GM12878 (cell line): ENCODE data around the gene KIAA1217.

Experiments
- GABPA ChIP-seq: IDR thresholded peaks from 2 replicates; pipeline ENCODE4 v1.6.1; 2014; ENCODE audit warnings: antibody characterized with exemption, low read depth, mild to moderate bottlenecking, inconsistent platforms
- HDGF ChIP-seq: fragments of 450-650 bp; IDR thresholded peaks from 2 replicates; pipeline ENCODE4 v1.6.1; 2016; ENCODE audit warnings: antibody characterized with exemption
- NFYB ChIP-seq: IDR thresholded peaks from 2 replicates; pipeline ENCODE4 v1.6.1; 2011; ENCODE audit warnings: low read depth, mild to moderate bottlenecking, low read length, improper control_type of control experiment, moderate library complexity; ENCODE audit not compliant: insufficient read depth
- POLR2AphosphoS5 ChIP-seq: IDR thresholded peaks from 2 replicates; pipeline ENCODE4 v1.6.1; 2011; ENCODE audit warnings: mild to moderate bottlenecking, low read length, inconsistent platforms
- TF ChIP-seq, protein P1 (sequence below), 3 experiments: IDR thresholded peaks in 2 of 3; conservative IDR thresholded peaks in 1 of 3; 2 replicates each; pipeline ENCODE4 v1.5.1; 2011; ENCODE audit warnings: low read depth in 3 of 3, low read length in 3 of 3, mild to moderate bottlenecking in 3 of 3, control low read depth in 2 of 3, moderate library complexity in 2 of 3, inconsistent platforms in 1 of 3, mixed read lengths in 1 of 3; ENCODE audit not compliant: control insufficient read depth in 2 of 3, insufficient read depth in 1 of 3; ENCODE audit errors: extremely low read depth in 1 of 3
- TF ChIP-seq, protein P2 (sequence below): IDR thresholded peaks from 2 replicates; pipeline ENCODE4 v1.6.1; 2012; ENCODE audit warnings: low read length, inconsistent platforms
- TF ChIP-seq, protein P3 (sequence below): IDR thresholded peaks from 2 replicates; pipeline ENCODE4 v1.6.1; 2012; ENCODE audit warnings: low read depth, low read length, improper control_type of control experiment

DNA sequence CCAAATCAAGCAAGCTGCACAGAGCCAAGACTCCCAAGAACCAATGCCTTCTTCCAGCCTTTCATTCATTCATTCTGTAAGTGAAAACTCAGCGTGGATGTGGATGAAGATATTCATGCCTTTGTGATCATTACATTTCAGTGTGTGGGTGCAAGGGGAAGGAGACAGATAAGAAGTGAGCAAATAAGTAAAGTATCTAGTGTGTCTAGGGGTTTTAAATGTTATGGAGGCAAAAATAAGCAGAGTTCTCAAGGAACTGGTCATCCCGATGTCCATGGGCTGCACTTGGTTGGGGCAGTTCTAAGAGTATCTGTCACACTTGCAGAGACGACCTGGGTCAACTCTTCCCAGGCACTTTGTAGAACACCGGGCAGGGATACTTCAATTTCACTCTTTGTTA is 149.1 kb downstream of the KIAA1217 start:
- no peak for TF ChIP-seq NFYB
- TF ChIP-seq GABPA = no peak
- TF ChIP-seq, protein P1, sequence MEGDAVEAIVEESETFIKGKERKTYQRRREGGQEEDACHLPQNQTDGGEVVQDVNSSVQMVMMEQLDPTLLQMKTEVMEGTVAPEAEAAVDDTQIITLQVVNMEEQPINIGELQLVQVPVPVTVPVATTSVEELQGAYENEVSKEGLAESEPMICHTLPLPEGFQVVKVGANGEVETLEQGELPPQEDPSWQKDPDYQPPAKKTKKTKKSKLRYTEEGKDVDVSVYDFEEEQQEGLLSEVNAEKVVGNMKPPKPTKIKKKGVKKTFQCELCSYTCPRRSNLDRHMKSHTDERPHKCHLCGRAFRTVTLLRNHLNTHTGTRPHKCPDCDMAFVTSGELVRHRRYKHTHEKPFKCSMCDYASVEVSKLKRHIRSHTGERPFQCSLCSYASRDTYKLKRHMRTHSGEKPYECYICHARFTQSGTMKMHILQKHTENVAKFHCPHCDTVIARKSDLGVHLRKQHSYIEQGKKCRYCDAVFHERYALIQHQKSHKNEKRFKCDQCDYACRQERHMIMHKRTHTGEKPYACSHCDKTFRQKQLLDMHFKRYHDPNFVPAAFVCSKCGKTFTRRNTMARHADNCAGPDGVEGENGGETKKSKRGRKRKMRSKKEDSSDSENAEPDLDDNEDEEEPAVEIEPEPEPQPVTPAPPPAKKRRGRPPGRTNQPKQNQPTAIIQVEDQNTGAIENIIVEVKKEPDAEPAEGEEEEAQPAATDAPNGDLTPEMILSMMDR (IDR thresholded peaks at IDR 0.05 in 2 of 3, conservative IDR thresholded peaks at IDR 0.05 in 1 of 3; ENCODE audit: control insufficient read depth in 2 of 3, extremely low read depth in 1 of 3, insufficient read depth in 1 of 3, low read depth in 3 of 3, low read length in 3 of 3) = no peak
- TF ChIP-seq, protein P2, sequence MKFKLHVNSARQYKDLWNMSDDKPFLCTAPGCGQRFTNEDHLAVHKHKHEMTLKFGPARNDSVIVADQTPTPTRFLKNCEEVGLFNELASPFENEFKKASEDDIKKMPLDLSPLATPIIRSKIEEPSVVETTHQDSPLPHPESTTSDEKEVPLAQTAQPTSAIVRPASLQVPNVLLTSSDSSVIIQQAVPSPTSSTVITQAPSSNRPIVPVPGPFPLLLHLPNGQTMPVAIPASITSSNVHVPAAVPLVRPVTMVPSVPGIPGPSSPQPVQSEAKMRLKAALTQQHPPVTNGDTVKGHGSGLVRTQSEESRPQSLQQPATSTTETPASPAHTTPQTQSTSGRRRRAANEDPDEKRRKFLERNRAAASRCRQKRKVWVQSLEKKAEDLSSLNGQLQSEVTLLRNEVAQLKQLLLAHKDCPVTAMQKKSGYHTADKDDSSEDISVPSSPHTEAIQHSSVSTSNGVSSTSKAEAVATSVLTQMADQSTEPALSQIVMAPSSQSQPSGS = no peak
- TF ChIP-seq, protein P3, sequence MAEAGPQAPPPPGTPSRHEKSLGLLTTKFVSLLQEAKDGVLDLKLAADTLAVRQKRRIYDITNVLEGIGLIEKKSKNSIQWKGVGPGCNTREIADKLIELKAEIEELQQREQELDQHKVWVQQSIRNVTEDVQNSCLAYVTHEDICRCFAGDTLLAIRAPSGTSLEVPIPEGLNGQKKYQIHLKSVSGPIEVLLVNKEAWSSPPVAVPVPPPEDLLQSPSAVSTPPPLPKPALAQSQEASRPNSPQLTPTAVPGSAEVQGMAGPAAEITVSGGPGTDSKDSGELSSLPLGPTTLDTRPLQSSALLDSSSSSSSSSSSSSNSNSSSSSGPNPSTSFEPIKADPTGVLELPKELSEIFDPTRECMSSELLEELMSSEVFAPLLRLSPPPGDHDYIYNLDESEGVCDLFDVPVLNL = no peak
- TF ChIP-seq POLR2AphosphoS5 = no peak
- TF ChIP-seq HDGF = no peak
